ENCODE measurements around the gene MGMT.

The MGMT gene

DNA sequence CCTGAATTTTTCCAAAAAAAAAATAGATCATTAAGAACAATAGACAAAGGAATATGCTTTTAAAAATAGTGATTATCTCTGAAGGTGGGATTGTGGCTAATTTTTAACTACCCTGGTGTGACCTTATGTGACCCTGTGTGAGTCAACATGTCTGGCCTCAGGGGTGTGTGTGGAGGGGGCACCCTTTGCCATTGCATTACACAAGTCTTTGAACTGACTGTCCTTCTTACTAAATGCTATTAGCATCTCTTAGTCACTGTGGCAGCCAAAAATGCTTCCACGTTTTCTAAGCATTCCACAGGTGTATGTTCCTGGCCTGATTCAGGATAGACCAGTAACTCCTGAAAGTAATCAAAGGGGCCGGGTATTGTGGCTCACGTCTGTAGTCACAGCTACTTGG, 175.4 kb downstream of the MGMT start:
- TF ChIP-seq, protein P1, sequence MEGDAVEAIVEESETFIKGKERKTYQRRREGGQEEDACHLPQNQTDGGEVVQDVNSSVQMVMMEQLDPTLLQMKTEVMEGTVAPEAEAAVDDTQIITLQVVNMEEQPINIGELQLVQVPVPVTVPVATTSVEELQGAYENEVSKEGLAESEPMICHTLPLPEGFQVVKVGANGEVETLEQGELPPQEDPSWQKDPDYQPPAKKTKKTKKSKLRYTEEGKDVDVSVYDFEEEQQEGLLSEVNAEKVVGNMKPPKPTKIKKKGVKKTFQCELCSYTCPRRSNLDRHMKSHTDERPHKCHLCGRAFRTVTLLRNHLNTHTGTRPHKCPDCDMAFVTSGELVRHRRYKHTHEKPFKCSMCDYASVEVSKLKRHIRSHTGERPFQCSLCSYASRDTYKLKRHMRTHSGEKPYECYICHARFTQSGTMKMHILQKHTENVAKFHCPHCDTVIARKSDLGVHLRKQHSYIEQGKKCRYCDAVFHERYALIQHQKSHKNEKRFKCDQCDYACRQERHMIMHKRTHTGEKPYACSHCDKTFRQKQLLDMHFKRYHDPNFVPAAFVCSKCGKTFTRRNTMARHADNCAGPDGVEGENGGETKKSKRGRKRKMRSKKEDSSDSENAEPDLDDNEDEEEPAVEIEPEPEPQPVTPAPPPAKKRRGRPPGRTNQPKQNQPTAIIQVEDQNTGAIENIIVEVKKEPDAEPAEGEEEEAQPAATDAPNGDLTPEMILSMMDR (IDR thresholded peaks at IDR 0.05), result no peak
- TF ChIP-seq ZFX (IDR thresholded peaks at IDR 0.05; ENCODE audit: borderline replicate concordance), result no peak
- no peak overlapping the region for H3K27ac ChIP-seq

DNA sequence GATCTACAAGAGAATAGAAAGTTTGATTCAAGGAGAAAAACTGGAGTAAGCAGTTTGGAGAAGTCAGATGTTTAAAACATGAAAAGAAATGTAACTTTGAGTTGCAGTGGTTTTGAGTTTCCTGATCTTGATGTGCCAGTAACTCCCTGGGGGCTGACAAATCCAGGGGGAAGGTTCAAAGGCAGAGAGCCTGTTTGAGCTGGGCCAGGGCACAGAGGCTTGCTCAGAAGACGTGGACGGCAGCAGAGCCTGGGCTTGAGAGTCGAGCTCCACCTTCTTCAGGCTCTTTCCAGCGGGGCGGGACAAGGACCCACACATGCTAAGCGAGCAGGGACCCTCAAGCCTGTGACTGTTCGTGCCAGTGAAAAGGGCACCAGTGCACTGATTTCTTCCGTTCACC, 176.2 kb downstream of the MGMT start:
- H3K27ac ChIP-seq, result no peak overlapping the region

DNA sequence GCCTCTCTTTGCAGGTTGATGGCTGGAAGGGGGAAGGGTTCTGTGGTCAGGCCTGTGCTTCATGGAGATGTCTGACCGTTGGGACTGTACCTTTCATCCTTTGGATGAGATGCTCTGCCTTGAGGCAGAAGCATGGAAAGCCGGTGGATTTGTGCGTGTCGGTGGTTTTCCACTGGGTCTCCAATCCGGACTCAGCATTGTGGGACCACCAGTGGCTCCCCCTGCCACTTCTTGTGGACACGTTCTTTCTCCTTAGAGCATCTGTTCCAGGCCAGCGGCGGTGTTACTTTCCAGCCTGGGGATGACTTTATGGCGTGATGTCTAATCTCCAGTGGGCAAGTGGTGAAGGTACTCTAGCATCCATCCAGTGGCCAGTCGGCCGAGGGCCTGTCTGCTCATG, 178.4 kb downstream of the MGMT start:
- H3K27ac ChIP-seq, result no peak overlapping the region
- TF ChIP-seq ZFX (IDR thresholded peaks at IDR 0.05; ENCODE audit: borderline replicate concordance), result no peak
- TF ChIP-seq, protein P1 (IDR thresholded peaks at IDR 0.05), result no peak

More for the DNA sequence above, 176.2 kb downstream of the MGMT start:
- TF ChIP-seq, protein P1 (IDR thresholded peaks at IDR 0.05), result no peak
- TF ChIP-seq ZFX (IDR thresholded peaks at IDR 0.05; ENCODE audit: borderline replicate concordance), result no peak

DNA sequence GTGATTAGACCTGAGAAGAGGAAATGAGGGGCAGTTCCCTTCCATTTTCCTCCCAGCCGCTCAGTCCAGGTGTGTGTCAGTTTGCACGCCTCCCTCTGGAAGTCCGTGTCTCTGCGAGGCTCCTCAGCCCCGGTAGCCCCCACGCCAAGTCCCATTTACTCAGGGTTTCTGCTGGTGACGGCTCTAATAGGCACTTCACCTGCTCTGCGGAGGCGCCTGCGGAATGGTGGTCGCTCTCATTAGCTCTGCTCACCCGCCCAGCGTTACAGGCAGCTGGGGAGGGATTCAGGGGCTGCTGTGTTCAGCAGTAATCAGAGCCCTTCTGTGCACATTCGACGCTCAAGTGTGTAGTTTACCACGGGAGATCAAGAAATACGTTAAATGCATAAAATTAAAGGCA, 179.9 kb downstream of the MGMT start:
- TF ChIP-seq, protein P1 (IDR thresholded peaks at IDR 0.05), result no peak
- no peak for TF ChIP-seq ZFX (IDR thresholded peaks at IDR 0.05; ENCODE audit: borderline replicate concordance)
- no peak overlapping the region for H3K27ac ChIP-seq

DNA sequence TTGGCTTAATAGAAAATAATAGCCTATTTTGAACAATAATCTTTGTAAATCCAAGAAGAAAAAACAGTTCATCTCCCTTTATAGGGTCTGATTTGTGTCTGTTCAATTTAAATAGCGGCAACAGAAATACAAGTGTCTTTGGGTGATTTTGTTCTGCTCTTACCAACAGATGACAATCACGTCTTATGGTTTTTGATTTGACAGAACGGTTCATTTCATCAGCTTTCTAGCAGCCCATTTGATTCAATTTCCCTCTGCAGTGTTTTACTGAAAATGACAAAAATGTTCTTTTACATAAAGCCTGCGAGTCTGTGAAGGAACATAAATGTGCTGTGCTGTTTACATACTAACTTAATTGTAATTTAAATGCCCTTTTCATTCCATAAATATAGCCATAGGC, 180.5 kb downstream of the MGMT start:
- H3K27ac ChIP-seq, result no peak overlapping the region
- TF ChIP-seq, protein P1 (IDR thresholded peaks at IDR 0.05), result no peak
- TF ChIP-seq ZFX (IDR thresholded peaks at IDR 0.05; ENCODE audit: borderline replicate concordance), result no peak

DNA sequence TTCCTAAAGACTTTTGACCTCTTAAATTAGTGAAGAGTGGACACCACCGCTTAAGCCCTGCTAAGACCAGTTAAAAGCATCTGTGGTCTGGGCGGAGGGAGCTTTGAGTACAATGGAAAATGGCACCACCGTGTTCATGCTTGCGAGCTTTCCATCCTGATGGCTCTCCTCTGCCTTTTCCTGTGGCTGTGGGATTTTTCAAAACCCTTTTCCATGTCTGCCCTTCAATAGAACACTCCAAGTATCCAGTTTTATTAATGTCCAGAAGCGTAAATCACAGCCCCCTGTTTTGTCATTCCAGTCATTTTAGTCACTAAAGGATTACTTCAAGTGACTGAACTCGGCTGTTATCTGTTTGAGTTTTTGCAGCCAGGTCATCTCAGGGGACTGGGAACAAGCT, 181.8 kb downstream of the MGMT start:
- H3K27ac ChIP-seq, result no peak overlapping the region
- TF ChIP-seq, protein P1 (IDR thresholded peaks at IDR 0.05), result no peak
- TF ChIP-seq ZFX (IDR thresholded peaks at IDR 0.05; ENCODE audit: borderline replicate concordance), result no peak

DNA sequence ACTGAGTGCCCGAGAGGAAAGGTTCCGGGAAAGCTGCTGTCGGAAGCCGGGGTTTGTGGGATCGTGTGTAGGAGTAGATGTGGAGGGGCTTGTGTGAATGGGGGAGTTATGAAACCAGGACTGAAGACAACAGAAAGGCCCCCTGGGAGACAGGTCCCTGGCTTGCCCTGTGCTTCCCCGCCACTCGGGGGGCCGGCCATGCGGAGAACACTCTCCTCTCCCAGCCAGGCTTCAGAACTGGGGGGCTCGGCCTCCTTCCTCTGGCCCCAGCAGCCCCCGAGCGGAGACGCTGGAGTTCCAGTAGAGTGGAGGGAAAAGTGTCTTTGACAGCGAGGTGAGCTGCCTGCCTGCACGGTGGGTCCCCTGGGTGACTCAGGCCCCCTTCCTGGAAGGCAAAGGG, 185.0 kb downstream of the MGMT start:
- TF ChIP-seq ZFX (IDR thresholded peaks at IDR 0.05; ENCODE audit: borderline replicate concordance), result no peak
- TF ChIP-seq, protein P1 (IDR thresholded peaks at IDR 0.05), result no peak
- no peak overlapping the region for H3K27ac ChIP-seq

All from 22Rv1 (cell line).